GM21529 (cell line): ENCODE data around the gene SNAPC3.
"Not testable (repeated sequence)": the region's sequence is repeated elsewhere in the genome, so short reads cannot be mapped to it uniquely, and the experiment has no call there.

Source experiments
- ATAC-seq: cut with Tn5 transposase; IDR thresholded peaks from one replicate; pipeline ENCODE4 v1.9.1; 2021; ENCODE audit not compliant: unreplicated experiment

Gene SNAPC3

GRCh38 chr9:15423231-15423985 is 732 bp downstream of the SNAPC3 start:
- no peak for ATAC-seq

GRCh38 chr9:15426019-15426418 is 3.3 kb downstream of the SNAPC3 start:
- peak; percentile 54 for ATAC-seq

GRCh38 chr9:15427702-15428101 is 5.0 kb downstream of the SNAPC3 start:
- ATAC-seq, result not testable (repeated sequence)

- no peak for ATAC-seq
Measured at GRCh38 chr9:15430920-15431844, 8.5 kb downstream of the SNAPC3 start.

GRCh38 chr9:15433191-15433590 is 10.5 kb downstream of the SNAPC3 start:
- ATAC-seq, result no peak

GRCh38 chr9:15433661-15434060 is 11.0 kb downstream of the SNAPC3 start:
- peak; percentile 65 for ATAC-seq

GRCh38 chr9:15438891-15439290 is 16.2 kb downstream of the SNAPC3 start:
- no peak for ATAC-seq

GRCh38 chr9:15441841-15442240 is 19.2 kb downstream of the SNAPC3 start:
- ATAC-seq, result not testable (repeated sequence)

- ATAC-seq, result not testable (repeated sequence)
Measured at GRCh38 chr9:15442264-15442663, 19.6 kb downstream of the SNAPC3 start.

- ATAC-seq, result no peak
Measured at GRCh38 chr9:15444141-15444540, 21.5 kb downstream of the SNAPC3 start.

- no peak for ATAC-seq
Measured at GRCh38 chr9:15453956-15454355, 31.3 kb downstream of the SNAPC3 start.

- no peak for ATAC-seq
Measured at GRCh38 chr9:15461056-15461455, 38.4 kb downstream of the SNAPC3 start.

- ATAC-seq, result no peak
Measured at GRCh38 chr9:15461601-15462000, 38.9 kb downstream of the SNAPC3 start.

GRCh38 chr9:15468145-15468544 is 45.5 kb downstream of the SNAPC3 start:
- no peak for ATAC-seq

GRCh38 chr9:15469406-15469805 is 46.7 kb downstream of the SNAPC3 start:
- ATAC-seq, result no peak

- ATAC-seq, result no peak
Measured at GRCh38 chr9:15469862-15470261, 47.2 kb downstream of the SNAPC3 start.

GRCh38 chr9:15475923-15476536 is 53.4 kb downstream of the SNAPC3 start:
- ATAC-seq, result no peak

- no peak for ATAC-seq
Measured at GRCh38 chr9:15480028-15480427, 57.4 kb downstream of the SNAPC3 start.

GRCh38 chr9:15482146-15482545 is 59.5 kb downstream of the SNAPC3 start:
- no peak for ATAC-seq

GRCh38 chr9:15484802-15485201 is 62.1 kb downstream of the SNAPC3 start:
- ATAC-seq, result no peak

GRCh38 chr9:15485836-15486666 is 63.4 kb downstream of the SNAPC3 start:
- no peak for ATAC-seq
